GM21723 (cell line): ENCODE data around the gene CDH24.
"Not testable (repeated sequence)": the region's sequence is repeated elsewhere in the genome, so short reads cannot be mapped to it uniquely, and the experiment has no call there.

Experiments used
- ATAC-seq: cut with Tn5 transposase; IDR thresholded peaks from one replicate; pipeline ENCODE4 v1.9.1; 2021; ENCODE audit warnings: mild to moderate bottlenecking, moderate library complexity; ENCODE audit not compliant: unreplicated experiment

Gene CDH24

GRCh38 chr14:23021434-23021833 lies 35.9 kb downstream of the CDH24 start:
- no peak for ATAC-seq

GRCh38 chr14:23020143-23021128 lies 36.9 kb downstream of the CDH24 start:
- no peak for ATAC-seq

GRCh38 chr14:23018107-23018506 lies 39.2 kb downstream of the CDH24 start:
- no peak for ATAC-seq

- ATAC-seq, result no peak
Observed at GRCh38 chr14:23017091-23017490, 40.2 kb downstream of the CDH24 start.

- no peak for ATAC-seq
Observed at GRCh38 chr14:23015618-23016017, 41.7 kb downstream of the CDH24 start.

GRCh38 chr14:23013749-23014054 lies 43.6 kb downstream of the CDH24 start:
- not testable (repeated sequence) for ATAC-seq

- ATAC-seq, result no peak
Observed at GRCh38 chr14:23013054-23013748, 44.1 kb downstream of the CDH24 start.

GRCh38 chr14:23009939-23010726 lies 47.2 kb downstream of the CDH24 start, which contains the start of gene C14orf93:
Gene C14orf93, minus strand, starts transcription at chr14:23010143. Its CDS starts 11,120 bp downstream, at chr14:22999023.
- no peak for ATAC-seq

GRCh38 chr14:23009483-23009938 lies 47.8 kb downstream of the CDH24 start:
- ATAC-seq, result no peak

GRCh38 chr14:23008831-23009230 lies 48.5 kb downstream of the CDH24 start:
- ATAC-seq, result no peak

GRCh38 chr14:23006544-23007419 lies 50.5 kb downstream of the CDH24 start:
- ATAC-seq, result peak; percentile 92

GRCh38 chr14:23006188-23006534 lies 51.2 kb downstream of the CDH24 start:
- no peak for ATAC-seq

- ATAC-seq, result no peak
Observed at GRCh38 chr14:23005451-23006187, 51.7 kb downstream of the CDH24 start.

- ATAC-seq, result not testable (repeated sequence)
Observed at GRCh38 chr14:23004274-23004673, 53.0 kb downstream of the CDH24 start.

- ATAC-seq, result no peak
Observed at GRCh38 chr14:23002592-23002991, 54.7 kb downstream of the CDH24 start.

- no peak for ATAC-seq
Observed at GRCh38 chr14:23000860-23001259, 56.5 kb downstream of the CDH24 start.

GRCh38 chr14:22998329-22999012 lies 58.8 kb downstream of the CDH24 start:
- ATAC-seq, result no peak

- ATAC-seq, result no peak
Observed at GRCh38 chr14:22997676-22998323, 59.5 kb downstream of the CDH24 start.
